HepG2 (cell line): ENCODE results near the gene PTGER4. TPM values are rescaled to one million over a fixed set of nuclear protein-coding genes. Genes with fewer than 3 reads are reported as not detected.

ENCODE experiments used
- ATAC-seq: fragments of 200-7000 bp; cut with Tn5 transposase; 3 replicates; pipeline ENCODE4 v1.9.1; 2020; ENCODE audit warnings: mild to moderate bottlenecking, moderate library complexity
- BruUV-seq: library from RNA; stranded (reverse); fragments of 400-500 nt; replicated peaks from 2 replicates; lab custom pipeline; 2021; lab: Mats Ljungman, UMichigan
- CTCF ChIA-PET: fragments of 300-600 bp; formaldehyde crosslinking; extraction: SDS; loops from one replicate; lab custom pipeline; 2021; ENCODE audit warnings: low total read pairs, inconsistent platforms, low intra/inter-chr PET ratio; lab: Yijun Ruan, JAX
- POLR2A ChIA-PET: fragments of 350-600 bp; sonication (Branson Sonifier 250); formaldehyde crosslinking; loops from one replicate; lab custom pipeline; 2020; ENCODE audit warnings: antibody characterized with exemption, inconsistent platforms; lab: Yijun Ruan, JAX
- DNase-seq: peaks from one replicate; pipeline ENCODE4 v3.0.0-alpha.2; 2015; ENCODE audit warnings: low spot score
- FAIRE-seq: peaks from 3 replicates; lab custom pipeline; 2011; peaks lifted over from hg19 to GRCh38; lab: Jason Lieb, UNC
- H2AFZ ChIP-seq: one replicate; pipeline ENCODE4 v1.6.1; 2011; ENCODE audit warnings: low read length, inconsistent platforms
- H3K27ac ChIP-seq: fragments of 300-600 bp; 3 replicates; pipeline ENCODE4 v1.8.0; 2011; ENCODE audit warnings: mixed run types, mild to moderate bottlenecking, mixed read lengths, low read length, inconsistent platforms; ENCODE audit not compliant: insufficient read depth; ENCODE audit errors: extremely low read length
- H3K27me3 ChIP-seq, 2 experiments: fragments of 200-600 bp in 1 of 2; 2 replicates in 1 of 2; 3 replicates in 1 of 2; pipeline versions ENCODE4 v1.6.0 to v1.8.0; 2011; ENCODE audit warnings: low read length in 2 of 2, mild to moderate bottlenecking in 2 of 2, moderate library complexity in 2 of 2, inconsistent platforms in 1 of 2; ENCODE audit not compliant: insufficient read depth in 2 of 2, control insufficient read depth in 1 of 2
- H3K36me3 ChIP-seq, 2 experiments: fragments of 200-600 bp in 1 of 2; replicated peaks in 1 of 2; 2 replicates in 1 of 2; 3 replicates in 1 of 2; pipeline versions ENCODE4 v1.5.1 to v1.8.0; 2011; ENCODE audit warnings: low read length in 2 of 2, inconsistent platforms in 1 of 2; ENCODE audit not compliant: insufficient read depth in 2 of 2, control insufficient read depth in 1 of 2
- H3K4me1 ChIP-seq: 2 replicates; pipeline ENCODE4 v1.5.1; 2012; ENCODE audit warnings: low read length, inconsistent platforms; ENCODE audit not compliant: insufficient read depth
- H3K4me2 ChIP-seq: 2 replicates; pipeline ENCODE4 v1.6.0; 2011; ENCODE audit warnings: low read depth, low read length, inconsistent platforms
- H3K4me3 ChIP-seq, 3 experiments: fragments of 200-600 bp in 1 of 3; sonication (generic), shearing (Covaris generic) in 1 of 3; replicated peaks in 1 of 3; 2 replicates each; pipeline ENCODE4 v1.5.1; 2011 to 2016; ENCODE audit warnings: low read length in 3 of 3, inconsistent platforms in 2 of 3, low read depth in 2 of 3, mild to moderate bottlenecking in 2 of 3, control low read depth in 1 of 3, mixed read lengths in 1 of 3; ENCODE audit not compliant: insufficient read depth in 1 of 3
- H3K79me2 ChIP-seq: one replicate; pipeline ENCODE4 v1.6.1; 2011; ENCODE audit warnings: low read length, inconsistent platforms; ENCODE audit not compliant: insufficient read depth
- H3K9ac ChIP-seq: 2 replicates; pipeline ENCODE4 v1.6.0; 2011; ENCODE audit warnings: mild to moderate bottlenecking, low read depth, low read length, inconsistent platforms; ENCODE audit not compliant: insufficient read depth
- H3K9me3 ChIP-seq: 2 replicates; pipeline ENCODE4 v1.5.1; 2012; ENCODE audit warnings: mild to moderate bottlenecking, low read length
- H4K20me1 ChIP-seq: 2 replicates; pipeline ENCODE4 v1.6.0; 2011; ENCODE audit warnings: inconsistent platforms, mild to moderate bottlenecking, low read length, moderate library complexity; ENCODE audit not compliant: insufficient read depth
- BRCA1 ChIP-seq: sonication (generic); formaldehyde crosslinking; IDR thresholded peaks from 2 replicates; pipeline ENCODE4 v1.4.0; 2020; ENCODE audit warnings: missing genetic modification reagents
- BRF2 ChIP-seq: sonication (generic); formaldehyde crosslinking; IDR thresholded peaks from 2 replicates; pipeline ENCODE4 v1.8.1; 2022; ENCODE audit warnings: mild to moderate bottlenecking, missing genetic modification reagents
- DNMT3B ChIP-seq: conservative IDR thresholded peaks from 2 replicates; pipeline ENCODE4 v1.6.1; 2016; ENCODE audit warnings: missing biosample characterization, control low read depth
- E2F1 ChIP-seq: sonication (generic); formaldehyde crosslinking; IDR thresholded peaks from 2 replicates; pipeline ENCODE4 v1.5.0; 2020; ENCODE audit warnings: missing genetic modification reagents
- HIC2 ChIP-seq: sonication (generic); formaldehyde crosslinking; IDR thresholded peaks from 2 replicates; pipeline ENCODE4 v1.9.0; 2022; ENCODE audit warnings: low read depth, missing genetic modification reagents
- HNRNPK ChIP-seq: fragments of 200-400 bp; formaldehyde crosslinking; IDR thresholded peaks from 2 replicates; pipeline ENCODE4 v1.6.1; 2018; ENCODE audit warnings: low read length, low read depth, moderate library complexity, mild to moderate bottlenecking; ENCODE audit not compliant: poor library complexity, severe bottlenecking
- HOXA5 ChIP-seq: sonication (generic); formaldehyde crosslinking; IDR thresholded peaks from 2 replicates; pipeline ENCODE4 v1.4.0; 2020; ENCODE audit warnings: missing genetic modification reagents
- KAT8 ChIP-seq: IDR thresholded peaks from 2 replicates; pipeline ENCODE4 v1.6.1; 2016; ENCODE audit warnings: missing genetic modification reagents, missing compliant biosample characterization
- NFKB2 ChIP-seq: sonication (generic); formaldehyde crosslinking; IDR thresholded peaks from 2 replicates; pipeline ENCODE4 v1.4.0; 2020; ENCODE audit warnings: missing genetic modification reagents, borderline replicate concordance
- PTBP1 ChIP-seq: fragments of 200-400 bp; formaldehyde crosslinking; IDR thresholded peaks from 2 replicates; pipeline ENCODE4 v1.6.1; 2018; ENCODE audit warnings: low read length, low read depth; ENCODE audit not compliant: poor library complexity, severe bottlenecking
- REL ChIP-seq: sonication (generic); formaldehyde crosslinking; conservative IDR thresholded peaks from 2 replicates; pipeline ENCODE4 v1.8.0; 2022; ENCODE audit warnings: mild to moderate bottlenecking, missing genetic modification reagents, moderate library complexity
- SRY ChIP-seq: sonication (generic); formaldehyde crosslinking; IDR thresholded peaks from 2 replicates; pipeline ENCODE4 v1.8.0; 2022; ENCODE audit warnings: mild to moderate bottlenecking, missing genetic modification reagents
- ZKSCAN8 ChIP-seq: IDR thresholded peaks from 2 replicates; pipeline ENCODE4 v1.6.1; 2016; ENCODE audit warnings: borderline replicate concordance, missing genetic modification reagents, missing compliant biosample characterization
- ZNF10 ChIP-seq: sonication (generic); formaldehyde crosslinking; IDR thresholded peaks from 2 replicates; pipeline ENCODE4 v1.4.0; 2020; ENCODE audit warnings: mild to moderate bottlenecking, low read depth, missing genetic modification reagents, borderline replicate concordance
- ZNF431 ChIP-seq: sonication (generic); formaldehyde crosslinking; IDR thresholded peaks from 2 replicates; pipeline ENCODE4 v1.9.0; 2022; ENCODE audit warnings: missing genetic modification reagents, low read depth, mild to moderate bottlenecking, borderline replicate concordance
- ZNF512B ChIP-seq: sonication (generic); formaldehyde crosslinking; IDR thresholded peaks from 2 replicates; pipeline ENCODE4 v1.5.1; 2020; ENCODE audit warnings: missing genetic modification reagents, mild to moderate bottlenecking, borderline replicate concordance
- ZSCAN12 ChIP-seq: sonication (generic); formaldehyde crosslinking; IDR thresholded peaks from 2 replicates; pipeline ENCODE4 v1.9.0; 2021; ENCODE audit warnings: mild to moderate bottlenecking, missing genetic modification reagents
- in situ Hi-C: cut with HindIII; loops from 2 replicates; pipeline ENCODE4 v1.10.0; 2017; ENCODE audit warnings: low pct_unique_long_range_greater_than_20kb; ENCODE audit not compliant: extremely low pct_ligation_motif_present
- intact Hi-C: fragments of 100-400 bp; cut with micrococcal nuclease; formaldehyde crosslinking; loops from one replicate; pipeline ENCODE4 v1.10.0; 2022; ENCODE audit not compliant: unreplicated experiment
- polyA plus RNA-seq, 8 experiments: library from polyadenylated mRNA; depleted of rRNA in 3 of 8; stranded (reverse) in 7 of 8; unstranded in 1 of 8; fragments of >200 nt; fragmentation: Illumina TruSeq in 4 of 8; extraction: Trizol in 4 of 8; gene quantifications; 2 replicates each; pipeline versions ENCODE4 v1.2.1 to v1.2.3, GENCODE V29; 2011 to 2016; ENCODE audit warnings: low read depth in 4 of 8, missing spikeins in 1 of 8, mixed read lengths in 1 of 8; ENCODE audit not compliant: insufficient read depth in 1 of 8
- total RNA-seq, 5 experiments: library from RNA; depleted of rRNA; stranded (reverse); fragments of >200 nt; fragmentation: Illumina TruSeq; extraction: Trizol; gene quantifications; 2 replicates each; pipeline ENCODE4 v1.2.3, GENCODE V29; 2016; ENCODE audit warnings: low read depth in 1 of 5

The PTGER4 gene
- total and polyA plus RNA-seq, 2 of the 13 experiments (the other 11 are each of a cell fraction or from before 2014, with no cell fraction given), result 0.01 to 0.11 TPM

- no peak for TF ChIP-seq HIC2 (CRISPR knock-in tag)
- TF ChIP-seq SRY, result no peak
Measured at GRCh38 chr5:40683305-40683704, 3.6 kb downstream of the PTGER4 start (continued).

GRCh38 chr5:40685193-40685592, 5.5 kb downstream of the PTGER4 start:
- CTCF ChIA-PET, result interaction anchor here (1.3 kb wide), 1 partner anchor 736 kb away, joined by 3 read pairs; no protein-coding TSS in a partner anchor
- in situ Hi-C loops (loop anchor here (5.0 to 25.0 kb wide), 3 partner anchors 738 to 1098 kb away; no protein-coding TSS in a partner anchor), intact Hi-C loops (loop anchor here (5.0 kb wide), 1 partner anchor 1093 kb away; no protein-coding TSS in a partner anchor)
- POLR2A ChIA-PET, result no interaction called here
- H3K4me2 ChIP-seq, result no peak overlapping the region
- DNase-seq (no peak), FAIRE-seq (no peak), ATAC-seq (no peak)
- H3K9ac ChIP-seq, result no peak overlapping the region
- no peak overlapping the region for H3K27ac ChIP-seq
- H4K20me1 ChIP-seq, result no peaks in the 10 kb centered on the region
- no peaks in the 10 kb centered on the region for H3K79me2 ChIP-seq
- H3K4me3 ChIP-seq, result no peak overlapping the region
- H2AFZ ChIP-seq, result no peak overlapping the region
- no peaks in the 10 kb centered on the region for H3K9me3 ChIP-seq
- no TSS peak for BruUV-seq
- H3K4me1 ChIP-seq, result peaks cover 2% of the 10 kb centered on the region; the same call in 1 of the 2 replicates
- no peaks in the 10 kb centered on the region for H3K36me3 ChIP-seq
- peaks cover 0 to 1% of the 10 kb centered on the region in 2 experiments; a peak in 1 of 5 replicates for H3K27me3 ChIP-seq
- no peak for TF ChIP-seq NFKB2
- TF ChIP-seq ZKSCAN8 (CRISPR knock-in tag), result no peak
- no peak for TF ChIP-seq ZSCAN12 (CRISPR knock-in tag)
- TF ChIP-seq BRF2 (CRISPR knock-in tag), result no peak
- no peak for TF ChIP-seq ZNF10 (CRISPR knock-in tag)
- TF ChIP-seq ZNF512B, result no peak
- no peak for TF ChIP-seq PTBP1
- no peak for TF ChIP-seq ZNF431
- no peak for TF ChIP-seq E2F1 (CRISPR knock-in tag)
- TF ChIP-seq DNMT3B (CRISPR knock-in tag), result no peak
- TF ChIP-seq HOXA5 (CRISPR knock-in tag), result no peak
- TF ChIP-seq REL (CRISPR knock-in tag), result no peak
- no peak for TF ChIP-seq HNRNPK
- TF ChIP-seq BRCA1 (CRISPR knock-in tag), result no peak
- no peak for TF ChIP-seq KAT8 (CRISPR knock-in tag)
